AG09309 (cell line): ENCODE data around the gene NTN4.

Experiments used
- DNase-seq: peaks from one replicate; pipeline ENCODE4 v3.0.0-alpha.2; 2010; ENCODE audit warnings: low read depth
- H3K4me3 ChIP-seq: 2 replicates; pipeline ENCODE4 v1.5.1; 2011; ENCODE audit warnings: mild to moderate bottlenecking, low read depth, low read length, moderate library complexity; ENCODE audit not compliant: control insufficient read depth
- TF ChIP-seq, protein P1 (sequence below): IDR thresholded peaks from 2 replicates; pipeline ENCODE4 v1.5.1; 2011; ENCODE audit warnings: mild to moderate bottlenecking, low read depth, low read length, inconsistent platforms; ENCODE audit not compliant: insufficient read depth, control insufficient read depth; ENCODE audit errors: missing control alignments

Gene NTN4

DNA sequence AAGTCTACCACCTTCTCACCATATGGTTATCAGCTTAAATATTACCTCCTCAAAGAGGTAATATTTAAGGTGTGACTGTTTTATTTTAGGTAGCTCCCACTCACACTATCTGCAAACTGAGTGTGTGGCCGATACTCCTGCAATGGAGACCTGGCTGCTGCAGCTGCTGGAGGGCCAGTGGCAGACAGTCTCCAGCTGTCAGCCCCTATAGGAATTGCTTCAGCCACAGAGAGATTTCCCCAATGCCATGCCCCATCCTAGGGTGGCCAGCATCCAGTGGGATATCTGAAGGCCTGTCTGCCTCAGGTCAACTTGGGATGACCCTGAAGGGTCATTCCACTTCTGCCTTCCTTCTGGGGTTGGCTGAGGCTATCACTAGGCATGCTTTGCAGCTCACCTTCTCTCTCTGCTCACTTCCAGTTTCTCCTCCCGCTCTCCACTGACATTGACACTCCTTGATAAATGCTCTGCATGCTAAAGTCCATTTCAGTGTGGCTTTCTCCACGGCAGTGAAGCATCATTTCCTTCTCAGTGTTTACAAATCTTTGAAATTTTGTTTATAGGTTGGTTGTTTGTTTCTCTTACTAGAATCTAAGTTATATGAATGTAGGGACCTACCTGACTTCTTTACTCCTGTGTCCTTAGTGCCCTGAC, 149.1 kb downstream of the NTN4 start:
- TF ChIP-seq, protein P1, sequence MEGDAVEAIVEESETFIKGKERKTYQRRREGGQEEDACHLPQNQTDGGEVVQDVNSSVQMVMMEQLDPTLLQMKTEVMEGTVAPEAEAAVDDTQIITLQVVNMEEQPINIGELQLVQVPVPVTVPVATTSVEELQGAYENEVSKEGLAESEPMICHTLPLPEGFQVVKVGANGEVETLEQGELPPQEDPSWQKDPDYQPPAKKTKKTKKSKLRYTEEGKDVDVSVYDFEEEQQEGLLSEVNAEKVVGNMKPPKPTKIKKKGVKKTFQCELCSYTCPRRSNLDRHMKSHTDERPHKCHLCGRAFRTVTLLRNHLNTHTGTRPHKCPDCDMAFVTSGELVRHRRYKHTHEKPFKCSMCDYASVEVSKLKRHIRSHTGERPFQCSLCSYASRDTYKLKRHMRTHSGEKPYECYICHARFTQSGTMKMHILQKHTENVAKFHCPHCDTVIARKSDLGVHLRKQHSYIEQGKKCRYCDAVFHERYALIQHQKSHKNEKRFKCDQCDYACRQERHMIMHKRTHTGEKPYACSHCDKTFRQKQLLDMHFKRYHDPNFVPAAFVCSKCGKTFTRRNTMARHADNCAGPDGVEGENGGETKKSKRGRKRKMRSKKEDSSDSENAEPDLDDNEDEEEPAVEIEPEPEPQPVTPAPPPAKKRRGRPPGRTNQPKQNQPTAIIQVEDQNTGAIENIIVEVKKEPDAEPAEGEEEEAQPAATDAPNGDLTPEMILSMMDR, result no peak
- no peak for DNase-seq
- H3K4me3 ChIP-seq, result no peak overlapping the region

DNA sequence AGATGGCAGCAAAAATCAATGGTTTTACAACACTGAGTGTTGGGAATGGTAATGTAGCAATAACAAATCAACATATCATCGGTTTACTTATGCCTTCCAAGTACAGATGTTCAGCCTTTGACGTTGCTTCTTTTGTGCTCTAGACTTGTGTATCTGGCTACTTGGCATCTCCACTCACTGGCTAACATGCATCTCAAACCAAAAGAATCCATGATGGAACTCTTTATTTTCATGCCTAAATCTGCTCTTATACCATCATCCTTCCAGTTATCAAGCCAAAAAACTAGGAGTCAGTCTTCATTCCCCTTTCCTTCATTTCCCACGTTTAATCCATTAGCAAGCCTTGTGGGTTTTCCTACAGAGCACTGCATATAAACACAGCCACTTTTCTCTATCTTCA, 150.0 kb downstream of the NTN4 start:
- TF ChIP-seq, protein P1, result no peak
- no peak for DNase-seq

DNA sequence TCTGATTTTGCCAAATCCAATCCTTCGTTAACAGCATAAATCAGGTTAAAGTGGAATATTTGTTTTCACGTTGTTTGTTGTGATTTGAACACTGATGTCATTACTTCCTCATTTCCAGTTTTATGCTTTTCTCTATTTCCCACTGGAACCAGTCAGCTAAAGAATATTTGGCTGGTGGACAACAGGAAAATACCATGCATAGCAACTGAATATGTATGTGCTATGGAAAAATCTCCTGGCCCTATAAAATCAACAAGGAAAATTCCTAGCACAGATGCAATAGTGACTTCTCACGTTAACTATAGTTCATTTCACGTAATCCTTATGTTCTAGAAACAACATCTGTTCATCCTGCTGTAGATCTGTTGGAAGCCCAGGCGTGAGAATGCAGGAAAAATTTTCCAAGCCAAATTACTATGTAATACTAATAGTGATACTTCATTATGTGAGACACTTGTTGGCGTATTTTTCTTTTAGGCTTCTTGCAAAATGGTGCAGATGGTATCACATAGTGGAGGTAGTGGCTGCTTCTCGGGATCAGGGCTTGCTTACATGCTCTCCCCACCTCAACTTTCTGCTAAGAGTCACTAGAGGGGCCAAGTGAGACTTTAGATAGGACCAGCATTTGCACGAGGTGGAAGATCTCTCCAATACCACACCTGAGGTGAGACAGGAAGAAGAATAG, 153.0 kb downstream of the NTN4 start:
- no peak overlapping the region for H3K4me3 ChIP-seq
- TF ChIP-seq, protein P1, result no peak
- DNase-seq, result peak; percentile 84

More for the DNA sequence above, 150.0 kb downstream of the NTN4 start:
- no peak overlapping the region for H3K4me3 ChIP-seq

DNA sequence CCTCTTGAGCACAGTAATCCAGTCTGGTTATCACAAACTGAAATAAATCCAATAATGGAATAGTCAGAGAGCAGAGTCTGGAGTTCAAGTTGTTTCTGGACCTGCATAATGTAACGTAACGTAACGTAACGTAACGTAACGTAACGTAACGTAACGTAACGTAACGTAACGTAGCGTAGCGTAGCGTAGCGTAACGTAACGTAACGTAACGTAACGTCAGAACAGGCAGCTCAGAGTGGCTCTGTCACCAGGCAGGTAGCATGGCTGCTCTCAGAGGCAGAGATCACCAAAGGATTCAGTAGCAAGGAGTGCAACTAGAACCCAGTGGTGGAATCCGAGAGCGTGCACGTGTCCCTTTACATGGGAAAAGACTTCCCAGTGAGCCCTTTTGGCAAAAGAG, 153.6 kb downstream of the NTN4 start:
- no peak for DNase-seq
- TF ChIP-seq, protein P1, result no peak

DNA sequence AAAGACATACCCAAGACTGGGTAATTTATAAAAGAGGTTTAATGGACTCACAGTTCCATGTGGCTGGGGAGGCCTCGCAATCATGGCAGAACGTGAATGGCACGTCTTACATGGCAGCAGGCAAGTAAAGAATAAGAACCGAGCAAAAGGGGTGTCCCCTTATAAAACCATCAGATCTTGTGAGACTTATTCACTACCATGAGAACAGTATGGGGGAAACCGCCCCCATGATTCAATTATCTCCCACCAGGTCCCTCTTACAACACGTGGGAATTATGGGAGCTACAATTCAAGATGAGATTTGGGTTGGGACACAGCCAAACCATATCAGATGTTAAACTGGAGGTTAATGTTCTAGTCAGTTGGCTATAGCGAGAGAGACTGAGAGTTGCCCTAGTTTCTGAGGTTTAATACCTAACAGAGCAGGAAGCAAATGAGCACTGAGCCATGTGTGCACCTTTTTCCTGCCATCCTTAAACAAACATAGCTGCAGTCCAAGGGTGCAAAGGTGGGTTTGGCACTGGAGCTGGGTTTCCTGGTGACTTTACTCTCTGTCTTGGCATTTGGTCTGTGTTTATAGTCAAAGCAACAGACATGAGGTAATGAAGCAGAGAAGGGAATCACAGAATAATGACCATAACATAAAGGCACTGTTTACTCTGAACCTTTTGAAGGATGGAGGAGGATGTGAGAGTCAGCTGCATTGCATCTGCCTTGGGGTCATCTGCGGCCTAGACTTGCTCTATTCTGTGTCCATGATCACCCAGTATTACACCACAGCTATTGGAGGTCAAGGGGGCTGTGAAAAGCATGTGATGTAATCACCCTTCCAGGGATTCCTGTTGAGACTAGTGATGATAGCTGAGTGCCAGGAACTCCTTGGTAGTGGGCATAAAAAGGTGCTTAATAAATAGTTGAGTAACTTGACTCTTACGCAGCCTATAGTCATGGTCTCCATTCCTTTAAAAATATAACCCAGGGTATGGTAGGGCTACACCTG, 155.6 kb downstream of the NTN4 start:
- no peak overlapping the region for H3K4me3 ChIP-seq
- DNase-seq, result no peak
- TF ChIP-seq, protein P1, result no peak

More for the DNA sequence above, 153.6 kb downstream of the NTN4 start:
- no peak overlapping the region for H3K4me3 ChIP-seq

DNA sequence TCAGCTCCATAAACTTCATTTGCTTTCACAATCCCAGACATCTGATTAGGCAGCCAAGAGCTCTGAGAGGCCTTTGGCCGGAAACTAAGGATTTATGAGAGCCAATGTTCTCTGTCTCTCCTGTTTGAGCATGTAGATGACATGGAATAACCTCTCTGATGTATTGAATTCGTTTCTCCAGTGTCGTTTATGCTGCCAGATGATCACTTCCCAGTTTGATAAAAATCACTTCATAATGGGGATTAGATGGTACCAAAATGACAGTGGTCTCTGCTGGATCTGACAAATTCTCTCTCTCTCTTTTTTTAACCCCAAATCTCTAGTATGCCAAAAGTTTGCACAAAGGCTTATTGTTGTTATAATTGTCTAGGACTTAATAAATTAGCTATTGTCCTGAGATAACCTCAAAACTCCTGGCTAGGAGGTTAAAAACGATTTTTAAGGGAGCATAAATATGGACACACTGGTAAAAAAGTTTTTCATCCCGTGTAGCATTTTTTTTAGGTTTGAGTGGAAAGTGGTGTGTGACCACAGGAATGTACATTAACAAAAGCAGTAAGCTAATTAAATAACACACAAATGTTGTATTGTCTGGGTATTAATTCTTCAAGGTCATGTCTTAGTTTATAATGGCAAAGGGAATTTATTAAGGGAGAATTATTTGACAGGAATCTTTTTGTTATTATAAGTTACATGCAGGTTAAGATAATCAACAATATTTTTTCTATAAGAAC, 156.7 kb downstream of the NTN4 start:
- TF ChIP-seq, protein P1, result no peak
- DNase-seq, result peak; percentile 59
- no peak overlapping the region for H3K4me3 ChIP-seq
